ENCODE results near the gene LMAN1L.

Gene LMAN1L

GRCh38 chr15:74829991-74830390, 17.4 kb downstream of the LMAN1L start:
- Histone ChIP-seq H3K4me1 (ENCODE audit: control insufficient read depth, insufficient read depth, low read length, unreplicated experiment) (peaks cover 6% of the 10 kb centered on the region), H3K36me3 (ENCODE audit: insufficient read depth, low read length) (no peaks in the 10 kb centered on the region), H3K79me2 (ENCODE audit: control insufficient read depth, insufficient read depth, low read length, unreplicated experiment) (no peaks in the 10 kb centered on the region), H2AFZ (ENCODE audit: low read length, unreplicated experiment) (no peak overlapping the region), H3K27me3 (ENCODE audit: insufficient read depth, low read length) (peaks cover 40% of the 10 kb centered on the region), H3K27ac (ENCODE audit: low read depth, low read length) (no peak overlapping the region), H3K4me3 (ENCODE audit: low read depth, low read length) (no peak overlapping the region)

GRCh38 chr15:74830868-74831267, 18.2 kb downstream of the LMAN1L start:
- H3K4me3 ChIP-seq (ENCODE audit: low read depth, low read length): no peak overlapping the region
- H3K27ac ChIP-seq (ENCODE audit: low read depth, low read length): no peak overlapping the region
- H3K36me3 ChIP-seq (ENCODE audit: insufficient read depth, low read length): no peaks in the 10 kb centered on the region
- H3K27me3 ChIP-seq (ENCODE audit: insufficient read depth, low read length): peaks cover 31% of the 10 kb centered on the region
- no peak overlapping the region for H2AFZ ChIP-seq (ENCODE audit: low read length, unreplicated experiment)
- no peaks in the 10 kb centered on the region for H3K79me2 ChIP-seq (ENCODE audit: control insufficient read depth, insufficient read depth, low read length, unreplicated experiment)
- peaks cover 6% of the 10 kb centered on the region for H3K4me1 ChIP-seq (ENCODE audit: control insufficient read depth, insufficient read depth, low read length, unreplicated experiment)

- Histone ChIP-seq H3K4me1 (ENCODE audit: control insufficient read depth, insufficient read depth, low read length, unreplicated experiment) (peaks cover 6% of the 10 kb centered on the region), H3K79me2 (ENCODE audit: control insufficient read depth, insufficient read depth, low read length, unreplicated experiment) (no peaks in the 10 kb centered on the region), H3K27ac (ENCODE audit: low read depth, low read length) (no peak overlapping the region), H3K36me3 (ENCODE audit: insufficient read depth, low read length) (no peaks in the 10 kb centered on the region), H3K4me3 (ENCODE audit: low read depth, low read length) (no peak overlapping the region), H3K27me3 (ENCODE audit: insufficient read depth, low read length) (peaks cover 23% of the 10 kb centered on the region), H2AFZ (ENCODE audit: low read length, unreplicated experiment) (no peak overlapping the region)
Observed at GRCh38 chr15:74831813-74832495, 19.3 kb downstream of the LMAN1L start.

- H3K4me3 ChIP-seq (ENCODE audit: low read depth, low read length): no peak overlapping the region
- no peaks in the 10 kb centered on the region for H3K36me3 ChIP-seq (ENCODE audit: insufficient read depth, low read length)
- H3K27me3 ChIP-seq (ENCODE audit: insufficient read depth, low read length): peaks cover 14% of the 10 kb centered on the region
- no peak overlapping the region for H3K27ac ChIP-seq (ENCODE audit: low read depth, low read length)
- H3K4me1 ChIP-seq (ENCODE audit: control insufficient read depth, insufficient read depth, low read length, unreplicated experiment): peaks cover 6% of the 10 kb centered on the region
- H2AFZ ChIP-seq (ENCODE audit: low read length, unreplicated experiment): no peak overlapping the region
- no peaks in the 10 kb centered on the region for H3K79me2 ChIP-seq (ENCODE audit: control insufficient read depth, insufficient read depth, low read length, unreplicated experiment)
Observed at GRCh38 chr15:74832826-74833225, 20.2 kb downstream of the LMAN1L start.

- Histone ChIP-seq H3K79me2 (ENCODE audit: control insufficient read depth, insufficient read depth, low read length, unreplicated experiment) (no peaks in the 10 kb centered on the region), H2AFZ (ENCODE audit: low read length, unreplicated experiment) (no peak overlapping the region), H3K36me3 (ENCODE audit: insufficient read depth, low read length) (no peaks in the 10 kb centered on the region), H3K4me3 (ENCODE audit: low read depth, low read length) (no peak overlapping the region), H3K27me3 (ENCODE audit: insufficient read depth, low read length) (0 out of 2 replicates have a peak, but pooled peaks cover 7% of the 10 kb centered on the region), H3K27ac (ENCODE audit: low read depth, low read length) (no peak overlapping the region), H3K4me1 (ENCODE audit: control insufficient read depth, insufficient read depth, low read length, unreplicated experiment) (peaks cover 6% of the 10 kb centered on the region)
Observed at GRCh38 chr15:74833376-74834107, 20.9 kb downstream of the LMAN1L start.

- no peak overlapping the region for H3K27ac ChIP-seq (ENCODE audit: low read depth, low read length)
- H3K79me2 ChIP-seq (ENCODE audit: control insufficient read depth, insufficient read depth, low read length, unreplicated experiment): no peaks in the 10 kb centered on the region
- no peaks in the 10 kb centered on the region for H3K27me3 ChIP-seq (ENCODE audit: insufficient read depth, low read length)
Observed at GRCh38 chr15:74835312-74835823, 22.7 kb downstream of the LMAN1L start.

GRCh38 chr15:74836846-74837245, 24.2 kb downstream of the LMAN1L start:
- Histone ChIP-seq H3K4me1 (ENCODE audit: control insufficient read depth, insufficient read depth, low read length, unreplicated experiment) (peaks cover 2% of the 10 kb centered on the region), H3K36me3 (ENCODE audit: insufficient read depth, low read length) (no peaks in the 10 kb centered on the region), H3K27me3 (ENCODE audit: insufficient read depth, low read length) (no peaks in the 10 kb centered on the region), H3K79me2 (ENCODE audit: control insufficient read depth, insufficient read depth, low read length, unreplicated experiment) (peaks cover 2% of the 10 kb centered on the region), H2AFZ (ENCODE audit: low read length, unreplicated experiment) (no peak overlapping the region), H3K27ac (ENCODE audit: low read depth, low read length) (no peak overlapping the region), H3K4me3 (ENCODE audit: low read depth, low read length) (no peak overlapping the region)

More at GRCh38 chr15:74835312-74835823, 22.7 kb downstream of the LMAN1L start:
- Histone ChIP-seq H3K36me3 (ENCODE audit: insufficient read depth, low read length) (no peaks in the 10 kb centered on the region), H3K4me1 (ENCODE audit: control insufficient read depth, insufficient read depth, low read length, unreplicated experiment) (no peaks in the 10 kb centered on the region), H3K4me3 (ENCODE audit: low read depth, low read length) (no peak overlapping the region), H2AFZ (ENCODE audit: low read length, unreplicated experiment) (no peak overlapping the region)

GRCh38 chr15:74837482-74838136, 25.0 kb downstream of the LMAN1L start:
- Histone ChIP-seq H3K27ac (ENCODE audit: low read depth, low read length) (no peak overlapping the region), H2AFZ (ENCODE audit: low read length, unreplicated experiment) (no peak overlapping the region), H3K27me3 (ENCODE audit: insufficient read depth, low read length) (no peaks in the 10 kb centered on the region), H3K4me3 (ENCODE audit: low read depth, low read length) (no peak overlapping the region), H3K4me1 (ENCODE audit: control insufficient read depth, insufficient read depth, low read length, unreplicated experiment) (peaks cover 6% of the 10 kb centered on the region), H3K79me2 (ENCODE audit: control insufficient read depth, insufficient read depth, low read length, unreplicated experiment) (peaks cover 6% of the 10 kb centered on the region), H3K36me3 (ENCODE audit: insufficient read depth, low read length) (no peaks in the 10 kb centered on the region)

GRCh38 chr15:74838137-74838516, 25.5 kb downstream of the LMAN1L start:
- Histone ChIP-seq H3K79me2 (ENCODE audit: control insufficient read depth, insufficient read depth, low read length, unreplicated experiment) (peaks cover 6% of the 10 kb centered on the region), H3K36me3 (ENCODE audit: insufficient read depth, low read length) (no peaks in the 10 kb centered on the region), H2AFZ (ENCODE audit: low read length, unreplicated experiment) (no peak overlapping the region), H3K27ac (ENCODE audit: low read depth, low read length) (no peak overlapping the region), H3K4me3 (ENCODE audit: low read depth, low read length) (no peak overlapping the region), H3K4me1 (ENCODE audit: control insufficient read depth, insufficient read depth, low read length, unreplicated experiment) (peaks cover 6% of the 10 kb centered on the region), H3K27me3 (ENCODE audit: insufficient read depth, low read length) (no peaks in the 10 kb centered on the region)

- Histone ChIP-seq H3K4me3 (ENCODE audit: low read depth, low read length) (no peak overlapping the region), H2AFZ (ENCODE audit: low read length, unreplicated experiment) (no peak overlapping the region)
Observed at GRCh38 chr15:74838746-74839525, 26.3 kb downstream of the LMAN1L start.

More at GRCh38 chr15:74838746-74839525, 26.3 kb downstream of the LMAN1L start:
- Histone ChIP-seq H3K36me3 (ENCODE audit: insufficient read depth, low read length) (no peaks in the 10 kb centered on the region), H3K79me2 (ENCODE audit: control insufficient read depth, insufficient read depth, low read length, unreplicated experiment) (peaks cover 6% of the 10 kb centered on the region), H3K27me3 (ENCODE audit: insufficient read depth, low read length) (no peaks in the 10 kb centered on the region), H3K4me1 (ENCODE audit: control insufficient read depth, insufficient read depth, low read length, unreplicated experiment) (peaks cover 13% of the 10 kb centered on the region), H3K27ac (ENCODE audit: low read depth, low read length) (no peak overlapping the region)

Measured in ACC112 (cell line).